Erythroblast (primary cell): ENCODE results near the gene STAT3.

Experiments
- GATA1 ChIP-seq: IDR thresholded peaks from 2 replicates; pipeline ENCODE4 v1.6.1; 2011; ENCODE audit warnings: low read depth, mild to moderate bottlenecking, control low read depth, low read length, moderate library complexity
- POLR2A ChIP-seq: IDR thresholded peaks from 2 replicates; pipeline ENCODE4 v1.6.1; 2011; ENCODE audit warnings: mild to moderate bottlenecking, low read length

- TF ChIP-seq POLR2A (no peak), GATA1 (no peak)
Observed at GRCh38 chr17:42287977-42288802, 100.1 kb downstream of the STAT3 start, which contains the start of gene STAT5A.
